K562 (cell line): ENCODE results near the gene WRAP53. TPM values are rescaled to one million over a fixed set of nuclear protein-coding genes. Genes with fewer than 3 reads are reported as not detected.

Experiments
- ATAC-seq: fragments of 200-7000 bp; cut with Tn5 transposase; 3 replicates; pipeline ENCODE4 v1.9.1; 2020; ENCODE audit warnings: moderate library complexity
- BruUV-seq: library from RNA; stranded (reverse); fragments of 400-500 nt; replicated peaks from 2 replicates; lab custom pipeline; 2021; lab: Mats Ljungman, UMichigan
- CTCF ChIA-PET: fragments of 300-600 bp; formaldehyde crosslinking; extraction: SDS; loops from one replicate; lab custom pipeline; 2021; ENCODE audit warnings: low intra/inter-chr PET ratio; lab: Yijun Ruan, JAX
- POLR2A ChIA-PET: fragments of 300-600, 350-650 bp; sonication (Branson Sonifier 250); formaldehyde crosslinking; extraction: SDS; loops from one replicate; lab custom pipeline; 2021; ENCODE audit warnings: antibody characterized with exemption, inconsistent platforms; lab: Yijun Ruan, JAX
- DNase-seq, 4 experiments: peaks; one replicate each; pipeline versions ENCODE4 v3.0.0 to v3.0.0-alpha.2; 2011 to 2018; ENCODE audit warnings: low spot score in 3 of 4, mixed read lengths in 3 of 4; ENCODE audit errors: extremely low read depth in 1 of 4
- FAIRE-seq: peaks from 2 replicates; lab custom pipeline; 2011; peaks lifted over from hg19 to GRCh38; lab: Jason Lieb, UNC
- H2AFZ ChIP-seq: 2 replicates; pipeline ENCODE4 v1.6.0; 2011; ENCODE audit warnings: low read depth, low read length, control low read depth, inconsistent platforms
- H3K27ac ChIP-seq: fragments of 200-600 bp; 3 replicates; pipeline ENCODE4 v1.8.0; 2011; ENCODE audit warnings: low read depth, mild to moderate bottlenecking, control low read depth, inconsistent platforms, low read length, moderate library complexity, mixed read lengths; ENCODE audit errors: extremely low read depth
- H3K27me3 ChIP-seq, 2 experiments: fragments of 300-600 bp in 1 of 2; 2 replicates in 1 of 2; 3 replicates in 1 of 2; pipeline versions ENCODE4 v1.6.0 to v1.8.0; 2011; ENCODE audit warnings: inconsistent platforms in 2 of 2, low read length in 2 of 2, mild to moderate bottlenecking in 1 of 2, mixed read lengths in 1 of 2, moderate library complexity in 1 of 2; ENCODE audit not compliant: control insufficient read depth in 2 of 2, insufficient read depth in 2 of 2
- H3K36me3 ChIP-seq: fragments of 300-600 bp; 3 replicates; pipeline ENCODE4 v1.8.0; 2011; ENCODE audit warnings: mild to moderate bottlenecking, low read length, inconsistent platforms; ENCODE audit not compliant: control insufficient read depth, insufficient read depth
- H3K4me1 ChIP-seq, 2 experiments: fragments of 200-600 bp in 1 of 2; replicated peaks in 1 of 2; 2 replicates in 1 of 2; 3 replicates in 1 of 2; pipeline versions ENCODE4 v1.5.1 to v1.8.0; 2011; ENCODE audit warnings: inconsistent platforms in 2 of 2, low read length in 2 of 2, mild to moderate bottlenecking in 1 of 2, mixed read lengths in 1 of 2, moderate library complexity in 1 of 2; ENCODE audit not compliant: control insufficient read depth in 2 of 2, insufficient read depth in 2 of 2
- H3K4me2 ChIP-seq: 2 replicates; pipeline ENCODE4 v1.6.1; 2011; ENCODE audit warnings: low read length, control low read depth, inconsistent platforms, mixed read lengths; ENCODE audit not compliant: insufficient read depth
- H3K4me3 ChIP-seq: fragments of 200-600 bp; sonication (generic), shearing (Covaris generic); 2 replicates; pipeline ENCODE4 v1.5.1; 2016; ENCODE audit warnings: control low read depth, inconsistent platforms
- H3K79me2 ChIP-seq: fragments of 200-600 bp; 3 replicates; pipeline ENCODE4 v1.8.0; 2011; ENCODE audit warnings: low read length, inconsistent platforms; ENCODE audit not compliant: control insufficient read depth, insufficient read depth
- H3K9ac ChIP-seq, 2 experiments: 2 replicates each; pipeline versions ENCODE4 v1.6.0 to v1.6.1; 2011; ENCODE audit warnings: low read depth in 2 of 2, low read length in 2 of 2, control low read depth in 1 of 2, inconsistent platforms in 1 of 2, mild to moderate bottlenecking in 1 of 2, mixed read lengths in 1 of 2; ENCODE audit not compliant: insufficient read depth in 1 of 2
- H3K9me1 ChIP-seq: one replicate; pipeline ENCODE4 v1.6.0; 2011; ENCODE audit warnings: inconsistent platforms, mild to moderate bottlenecking, low read length, moderate library complexity; ENCODE audit not compliant: control insufficient read depth, insufficient read depth
- H3K9me3 ChIP-seq: replicated peaks from 2 replicates; pipeline ENCODE4 v1.5.1; 2011; ENCODE audit warnings: low read depth, low read length, inconsistent platforms; ENCODE audit not compliant: control insufficient read depth, insufficient read depth
- H4K20me1 ChIP-seq: replicated peaks from 2 replicates; pipeline ENCODE4 v1.6.1; 2011; ENCODE audit warnings: low read length, inconsistent platforms, mixed read lengths; ENCODE audit not compliant: control insufficient read depth, insufficient read depth
- CTCF ChIP-seq, 3 experiments: IDR thresholded peaks in 2 of 3; conservative IDR thresholded peaks in 1 of 3; 2 replicates each; pipeline ENCODE4 v1.5.1; 2011 to 2012; ENCODE audit warnings: low read length in 3 of 3, mild to moderate bottlenecking in 3 of 3, control low read depth in 2 of 3, improper control_type of control experiment in 1 of 3, inconsistent platforms in 1 of 3, low read depth in 1 of 3, mixed read lengths in 1 of 3, moderate library complexity in 1 of 3; ENCODE audit not compliant: insufficient read depth in 2 of 3
- JUND ChIP-seq, 2 experiments: IDR thresholded peaks; 2 replicates in 1 of 2; 3 replicates in 1 of 2; pipeline ENCODE4 v1.6.1; 2011; ENCODE audit warnings: borderline replicate concordance in 2 of 2, low read depth in 2 of 2, low read length in 2 of 2, improper control_type of control experiment in 1 of 2, missing biosample characterization in 1 of 2, missing genetic modification characterization in 1 of 2, missing genetic modification reagents in 1 of 2
- KDM4B ChIP-seq, 2 experiments: fragments of 450-650 bp in 1 of 2; sonication (generic) in 1 of 2; IDR thresholded peaks; 2 replicates each; pipeline ENCODE4 v1.6.1; 2016 to 2017; ENCODE audit warnings: borderline replicate concordance in 2 of 2, antibody characterized with exemption in 1 of 2, low read depth in 1 of 2, mild to moderate bottlenecking in 1 of 2
- RFX5 ChIP-seq: IDR thresholded peaks from 2 replicates; pipeline ENCODE4 v1.6.1; 2011; ENCODE audit warnings: low read depth, mild to moderate bottlenecking, improper control_type of control experiment, low read length
- ZNF143 ChIP-seq: sonication (generic); formaldehyde crosslinking; IDR thresholded peaks from 2 replicates; pipeline ENCODE4 v1.9.0; 2022; ENCODE audit warnings: mild to moderate bottlenecking, missing genetic modification reagents
- WGBS: fragments of 100-300 bp; shearing (Covaris generic); methylation state at CpG from one replicate; pipeline ENCODE4 v1.1.6; 2016; ENCODE audit warnings: low coverage, mixed read lengths; ENCODE audit not compliant: insufficient coverage; ENCODE audit errors: missing lambda C conversion rate; 5-methylcytosine and 5-hydroxymethylcytosine counted together
- in situ Hi-C: fragments of 300-500 bp; cut with MboI; formaldehyde crosslinking; loops from 4 replicates; pipeline ENCODE4 v1.15.0; 2018; ENCODE audit warnings: inconsistent platforms, mixed read lengths
- intact Hi-C: fragments of 100-400 bp; cut with micrococcal nuclease; formaldehyde crosslinking; loops from 2 replicates; pipeline ENCODE4 v1.14.2; 2022
- polyA plus RNA-seq, 8 experiments: library from polyadenylated mRNA; depleted of rRNA in 4 of 8; stranded (reverse) in 5 of 8; unstranded in 3 of 8; fragments of >200 nt; fragmentation: Nextera tagmentation in 2 of 8; fragmentation: Illumina TruSeq in 1 of 8; extraction: Ambion mirVana in 2 of 8; extraction: Trizol in 1 of 8; gene quantifications; 2 replicates each; pipeline versions ENCODE4 v1.2.1 to v1.2.3, GENCODE V29; 2011 to 2014; ENCODE audit warnings: inconsistent platforms in 1 of 8, missing spikeins in 1 of 8
- total RNA-seq, 7 experiments: library from RNA; depleted of rRNA in 6 of 7; stranded (reverse); fragments of >200 nt in 6 of 7; fragmentation: Illumina TruSeq in 2 of 7; extraction: Trizol in 2 of 7; gene quantifications; 2 replicates each; pipeline versions ENCODE4 v1.2.1 to v1.2.3, GENCODE V29; 2011 to 2021; ENCODE audit warnings: low replicate concordance in 1 of 7
- TF ChIP-seq, protein P1 (sequence below), 2 experiments: fragments of 450-650 bp; IDR thresholded peaks; 2 replicates each; pipeline ENCODE4 v1.6.1; 2018; ENCODE audit warnings: mild to moderate bottlenecking in 2 of 2, low read depth in 1 of 2; ENCODE audit not compliant: partially characterized antibody in 2 of 2
- TF ChIP-seq, protein P2 (sequence below): sonication (generic); formaldehyde crosslinking; IDR thresholded peaks from 2 replicates; pipeline ENCODE4 v1.8.1; 2022; ENCODE audit warnings: missing genetic modification reagents

Gene WRAP53
- total and polyA plus RNA-seq, 9 of the 15 experiments (the other 6 are each of a cell fraction or from before 2014, with no cell fraction given) = 0.72 to 18.2 (median 13.4) TPM

DNA sequence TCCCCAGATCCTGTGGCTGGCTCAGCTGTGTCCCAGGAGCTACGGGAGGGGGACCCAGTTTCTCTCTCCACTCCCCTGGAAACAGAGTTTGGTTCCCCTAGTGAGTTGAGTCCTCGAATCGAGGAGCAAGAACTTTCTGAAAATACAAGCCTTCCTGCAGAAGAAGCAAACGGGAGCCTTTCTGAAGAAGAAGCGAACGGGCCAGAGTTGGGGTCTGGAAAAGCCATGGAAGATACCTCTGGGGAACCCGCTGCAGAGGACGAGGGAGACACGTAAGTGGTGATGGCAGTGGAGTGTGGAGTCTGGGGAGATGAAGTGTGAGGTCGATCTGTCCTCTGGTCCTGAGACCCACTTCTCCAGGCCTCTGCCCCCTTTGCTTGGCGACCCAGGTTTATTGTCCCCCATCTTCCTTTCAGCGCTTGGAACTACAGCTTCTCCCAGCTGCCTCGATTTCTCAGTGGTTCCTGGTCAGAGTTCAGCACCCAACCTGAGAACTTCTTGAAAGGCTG, 585 bp downstream of the WRAP53 start:
- CTCF ChIA-PET = interaction anchor here (1.4 to 2.7 kb wide), 2 partner anchors 55 to 127 kb away, joined by 4 to 18 read pairs; partner anchors contain the start of gene SENP3
- DNase-seq (no peak), FAIRE-seq (no peak), ATAC-seq (no peak)
- POLR2A ChIA-PET = interaction anchor here (0.6 to 7.3 kb wide), 7 partner anchors 11 to 204 kb away, joined by 3 to 67 read pairs (median 4); partner anchors contain the start of genes ATP1B2, EFNB3 and SAT2
- Histone ChIP-seq H3K79me2 (peaks cover 52% of the 10 kb centered on the region), H3K9me1 (no peaks in the 10 kb centered on the region), H3K27me3 (no peaks in the 10 kb centered on the region), H4K20me1 (no peaks in the 10 kb centered on the region), H3K9me3 (no peaks in the 10 kb centered on the region), H3K4me3 (peak overlapping the region; percentile 78), H3K36me3 (peaks cover 21% of the 10 kb centered on the region), H3K9ac (peak overlapping the region; percentile 71 to 96), H3K27ac (peak overlapping the region; percentile 60; the same call in 1 of the 3 replicates), H3K4me2 (peak overlapping the region; percentile 99), H3K4me1 (peaks cover 6 to 21% of the 10 kb centered on the region in 2 experiments; a peak in 3 of 5 replicates), H2AFZ (peak overlapping the region; percentile 82)
- 0% methylated on average over 12 of the region's 13 CpGs for WGBS
- intact Hi-C loops = loop anchor here (1.0 to 5.0 kb wide), 3 partner anchors 28 to 102 kb away; partner anchors contain the start of gene DNAH2
- BruUV-seq = no TSS peak
- in situ Hi-C loops = loop anchor here (5.0 kb wide), 1 partner anchor 57 kb away; the partner anchor contains the start of gene SHBG
- TF ChIP-seq, protein P1, sequence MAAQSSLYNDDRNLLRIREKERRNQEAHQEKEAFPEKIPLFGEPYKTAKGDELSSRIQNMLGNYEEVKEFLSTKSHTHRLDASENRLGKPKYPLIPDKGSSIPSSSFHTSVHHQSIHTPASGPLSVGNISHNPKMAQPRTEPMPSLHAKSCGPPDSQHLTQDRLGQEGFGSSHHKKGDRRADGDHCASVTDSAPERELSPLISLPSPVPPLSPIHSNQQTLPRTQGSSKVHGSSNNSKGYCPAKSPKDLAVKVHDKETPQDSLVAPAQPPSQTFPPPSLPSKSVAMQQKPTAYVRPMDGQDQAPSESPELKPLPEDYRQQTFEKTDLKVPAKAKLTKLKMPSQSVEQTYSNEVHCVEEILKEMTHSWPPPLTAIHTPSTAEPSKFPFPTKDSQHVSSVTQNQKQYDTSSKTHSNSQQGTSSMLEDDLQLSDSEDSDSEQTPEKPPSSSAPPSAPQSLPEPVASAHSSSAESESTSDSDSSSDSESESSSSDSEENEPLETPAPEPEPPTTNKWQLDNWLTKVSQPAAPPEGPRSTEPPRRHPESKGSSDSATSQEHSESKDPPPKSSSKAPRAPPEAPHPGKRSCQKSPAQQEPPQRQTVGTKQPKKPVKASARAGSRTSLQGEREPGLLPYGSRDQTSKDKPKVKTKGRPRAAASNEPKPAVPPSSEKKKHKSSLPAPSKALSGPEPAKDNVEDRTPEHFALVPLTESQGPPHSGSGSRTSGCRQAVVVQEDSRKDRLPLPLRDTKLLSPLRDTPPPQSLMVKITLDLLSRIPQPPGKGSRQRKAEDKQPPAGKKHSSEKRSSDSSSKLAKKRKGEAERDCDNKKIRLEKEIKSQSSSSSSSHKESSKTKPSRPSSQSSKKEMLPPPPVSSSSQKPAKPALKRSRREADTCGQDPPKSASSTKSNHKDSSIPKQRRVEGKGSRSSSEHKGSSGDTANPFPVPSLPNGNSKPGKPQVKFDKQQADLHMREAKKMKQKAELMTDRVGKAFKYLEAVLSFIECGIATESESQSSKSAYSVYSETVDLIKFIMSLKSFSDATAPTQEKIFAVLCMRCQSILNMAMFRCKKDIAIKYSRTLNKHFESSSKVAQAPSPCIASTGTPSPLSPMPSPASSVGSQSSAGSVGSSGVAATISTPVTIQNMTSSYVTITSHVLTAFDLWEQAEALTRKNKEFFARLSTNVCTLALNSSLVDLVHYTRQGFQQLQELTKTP (IDR thresholded peaks at IDR 0.05; ENCODE audit: low read depth in 1 of 2, partially characterized antibody in 2 of 2) = no peak
- TF ChIP-seq, protein P2, sequence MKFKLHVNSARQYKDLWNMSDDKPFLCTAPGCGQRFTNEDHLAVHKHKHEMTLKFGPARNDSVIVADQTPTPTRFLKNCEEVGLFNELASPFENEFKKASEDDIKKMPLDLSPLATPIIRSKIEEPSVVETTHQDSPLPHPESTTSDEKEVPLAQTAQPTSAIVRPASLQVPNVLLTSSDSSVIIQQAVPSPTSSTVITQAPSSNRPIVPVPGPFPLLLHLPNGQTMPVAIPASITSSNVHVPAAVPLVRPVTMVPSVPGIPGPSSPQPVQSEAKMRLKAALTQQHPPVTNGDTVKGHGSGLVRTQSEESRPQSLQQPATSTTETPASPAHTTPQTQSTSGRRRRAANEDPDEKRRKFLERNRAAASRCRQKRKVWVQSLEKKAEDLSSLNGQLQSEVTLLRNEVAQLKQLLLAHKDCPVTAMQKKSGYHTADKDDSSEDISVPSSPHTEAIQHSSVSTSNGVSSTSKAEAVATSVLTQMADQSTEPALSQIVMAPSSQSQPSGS (CRISPR knock-in tag) = no peak
- TF ChIP-seq RFX5 (no peak), ZNF143 (CRISPR knock-in tag) (no peak), CTCF (IDR thresholded peaks at IDR 0.05 in 2 of 3, conservative IDR thresholded peaks at IDR 0.05 in 1 of 3; ENCODE audit: insufficient read depth in 2 of 3, low read depth in 1 of 3, low read length in 3 of 3) (no peak), KDM4B (IDR thresholded peaks at IDR 0.05; ENCODE audit: borderline replicate concordance in 2 of 2, low read depth in 1 of 2) (no peak), JUND (IDR thresholded peaks at IDR 0.05; ENCODE audit: borderline replicate concordance, low read depth, low read length) (no peak), JUND (tag; IDR thresholded peaks at IDR 0.05; ENCODE audit: borderline replicate concordance, low read depth, low read length) (no peak)
